IPS-18c (cell line): ENCODE measurements around the gene VAV2.
A peak's percentile ranks its signal among the peaks of the same experiment; 100 is the strongest.
"Not testable (repeated sequence)": the region's sequence is repeated elsewhere in the genome, so short reads cannot be mapped to it uniquely, and the experiment has no call there.

Experiments
- H3K4me3 ChIP-seq: 2 replicates; pipeline ENCODE4 v1.7.0; 2013; ENCODE audit warnings: low read depth, mild to moderate bottlenecking, low read length, moderate library complexity; ENCODE audit not compliant: insufficient read depth
- H3K9me3 ChIP-seq: one replicate; pipeline ENCODE4 v1.6.1; 2013; ENCODE audit warnings: mild to moderate bottlenecking, low read length, moderate library complexity; ENCODE audit not compliant: control insufficient read depth, insufficient read depth

VAV2 gene

DNA sequence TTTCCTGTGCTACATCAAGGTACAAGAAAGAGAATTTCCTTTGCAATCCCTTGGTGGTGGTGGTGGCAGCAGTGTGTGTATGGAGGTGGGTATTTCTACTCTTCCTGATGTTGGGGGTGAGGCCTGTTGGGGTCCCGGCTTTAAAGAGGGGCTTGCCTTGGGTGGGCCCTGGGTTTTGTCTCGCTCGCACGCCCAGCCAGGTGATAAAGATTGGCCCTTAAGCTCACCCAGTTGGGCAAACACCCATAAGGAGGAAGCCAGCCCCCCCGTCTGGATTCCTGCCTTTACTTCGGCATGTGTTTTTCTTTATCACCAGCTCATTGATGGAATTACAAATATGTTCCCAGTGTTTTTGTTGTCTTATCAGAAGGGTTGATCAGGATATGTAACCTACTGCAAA lies 237.9 kb downstream of the VAV2 start:
- Histone ChIP-seq H3K4me3 (no peak overlapping the region), H3K9me3 (peaks cover 3% of the 10 kb centered on the region)

DNA sequence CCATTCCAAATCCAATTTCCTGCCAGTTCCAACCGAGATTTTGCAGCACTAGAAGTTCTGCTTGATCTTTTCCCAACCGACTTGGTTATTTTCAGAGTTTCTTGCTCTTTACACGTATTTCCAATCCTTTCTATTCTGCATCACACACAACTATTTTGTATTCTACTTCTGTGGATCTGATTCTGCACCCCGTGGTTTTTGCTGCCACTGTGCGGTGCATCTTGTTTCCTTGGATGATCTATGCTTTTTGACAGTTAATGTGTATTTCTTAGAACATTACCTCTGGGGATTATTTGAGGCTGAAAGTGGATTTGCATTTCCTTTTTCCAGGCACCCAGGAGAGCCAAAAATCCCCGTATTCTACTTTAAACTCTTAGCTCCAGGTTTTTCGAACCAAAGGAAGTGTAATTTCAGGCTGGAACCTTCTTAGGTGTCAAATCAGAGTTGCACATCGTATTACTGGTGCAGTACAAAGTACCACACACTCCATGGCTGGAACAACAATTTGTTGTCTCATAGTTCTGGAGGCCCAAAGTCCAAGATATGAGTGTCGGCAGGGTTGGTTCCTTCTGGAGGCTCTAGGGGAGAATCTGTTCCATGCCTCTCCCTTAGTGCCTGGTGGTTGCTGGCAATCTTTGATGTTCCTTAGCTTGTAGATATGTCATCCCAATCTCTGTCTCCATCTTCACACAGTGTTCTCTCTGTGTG lies 239.2 kb downstream of the VAV2 start:
- Histone ChIP-seq H3K9me3 (peaks cover 3% of the 10 kb centered on the region), H3K4me3 (no peak overlapping the region; the same call in 1 of the 2 replicates)

DNA sequence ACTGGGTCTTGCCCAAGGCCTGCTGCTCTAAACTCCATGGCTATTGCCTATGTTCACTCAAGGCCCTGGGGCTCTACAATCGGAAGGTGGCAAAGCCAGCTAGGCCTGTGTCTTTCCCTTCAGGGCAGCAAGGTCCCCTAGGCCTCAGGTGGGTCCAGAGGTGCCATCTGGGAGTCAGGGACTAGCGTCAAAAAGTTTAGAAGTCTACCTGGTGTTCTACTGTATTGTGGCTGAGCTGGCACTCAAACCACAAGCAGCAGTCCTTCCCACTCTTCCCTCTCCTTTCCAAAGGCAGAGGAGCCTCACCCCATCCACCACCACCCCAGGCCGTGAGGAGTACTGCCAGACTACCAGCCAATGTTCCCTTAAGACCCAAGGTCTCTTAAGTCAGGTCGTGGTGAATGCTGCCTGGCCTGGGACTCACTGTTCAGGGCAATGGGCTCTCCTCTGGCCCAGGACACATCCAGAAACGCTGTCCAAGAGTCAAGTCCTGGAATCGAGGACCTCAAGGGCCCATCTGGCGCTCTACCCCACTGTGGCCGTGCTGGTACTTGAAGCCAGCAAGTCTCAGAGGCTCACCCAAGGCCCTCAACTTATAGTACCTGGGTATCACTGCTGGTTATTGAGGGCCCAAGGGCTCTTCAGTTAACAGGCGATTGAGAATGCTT lies 241.0 kb downstream of the VAV2 start:
- Histone ChIP-seq H3K9me3 (peaks cover 3% of the 10 kb centered on the region), H3K4me3 (no peak overlapping the region)

DNA sequence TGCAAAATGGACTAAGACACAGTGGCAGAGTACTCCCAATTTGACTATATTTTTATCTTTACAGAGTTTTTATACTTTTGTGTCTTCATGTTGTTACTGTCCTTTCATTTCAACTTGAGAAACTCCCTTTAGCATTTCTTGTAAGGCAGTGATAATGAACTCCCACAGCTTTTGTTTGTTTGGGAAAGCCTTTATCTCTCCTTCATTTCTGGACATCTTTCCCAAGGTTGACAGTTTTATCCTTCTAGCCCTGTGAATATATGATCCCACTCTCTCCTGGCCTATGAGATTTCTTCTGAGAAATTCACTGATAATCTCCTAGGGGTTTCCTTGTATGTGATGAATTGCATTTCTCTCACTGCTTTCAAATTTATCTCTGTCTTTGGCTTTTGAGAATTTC lies 244.8 kb downstream of the VAV2 start:
- H3K4me3 ChIP-seq: no peak overlapping the region
- no peaks in the 10 kb centered on the region for H3K9me3 ChIP-seq

DNA sequence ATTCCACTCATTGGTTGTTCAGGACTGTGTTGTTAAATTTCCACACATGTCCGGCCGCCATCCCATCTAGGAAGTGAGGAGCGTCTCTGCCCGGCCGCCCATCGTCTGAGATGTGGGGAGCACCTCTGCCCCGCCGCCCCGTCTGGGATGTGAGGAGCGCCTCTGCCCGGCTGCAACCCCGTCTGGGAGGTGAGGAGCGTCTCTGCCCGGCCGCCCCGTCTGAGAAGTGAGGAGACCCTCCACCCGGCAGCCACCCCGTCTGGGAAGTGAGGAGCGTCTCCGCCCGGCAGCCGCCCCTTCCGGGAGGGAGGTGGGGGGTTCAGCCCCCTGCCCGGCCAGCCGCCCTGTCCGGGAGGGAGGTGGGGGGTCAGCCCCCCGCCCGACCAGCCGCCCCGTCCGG lies 247.6 kb downstream of the VAV2 start:
- not testable (repeated sequence) for H3K4me3 ChIP-seq, H3K9me3 ChIP-seq

DNA sequence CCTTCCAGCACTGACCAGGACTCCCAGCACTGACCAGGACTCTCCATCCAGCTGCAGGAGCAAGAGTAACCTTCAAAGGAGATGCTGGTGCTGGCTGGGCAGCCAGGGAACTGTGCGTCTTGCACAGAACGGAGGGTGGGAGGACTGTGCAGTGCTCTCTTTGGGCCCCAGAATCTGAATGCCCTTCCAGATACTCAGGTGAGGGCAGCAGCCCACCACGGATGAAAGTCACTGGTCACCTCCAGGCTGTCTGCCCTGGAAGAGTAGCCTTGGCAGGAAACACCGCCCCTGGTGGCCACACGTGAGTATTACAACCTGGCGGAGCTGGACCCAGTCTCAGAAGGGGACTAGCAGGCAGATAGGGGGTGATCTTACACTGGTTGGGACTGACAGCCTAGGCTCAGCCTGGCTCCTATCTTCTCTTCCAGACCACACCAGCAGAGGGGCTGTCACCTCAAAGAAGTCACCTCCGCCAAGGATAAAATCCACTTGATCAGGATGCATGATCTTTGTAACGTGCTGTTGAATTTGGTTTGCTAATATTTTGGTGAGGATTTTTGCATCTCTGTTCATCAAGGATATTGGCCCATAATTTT lies 249.2 kb downstream of the VAV2 start:
- H3K4me3 ChIP-seq: no peak overlapping the region
- no peaks in the 10 kb centered on the region for H3K9me3 ChIP-seq

DNA sequence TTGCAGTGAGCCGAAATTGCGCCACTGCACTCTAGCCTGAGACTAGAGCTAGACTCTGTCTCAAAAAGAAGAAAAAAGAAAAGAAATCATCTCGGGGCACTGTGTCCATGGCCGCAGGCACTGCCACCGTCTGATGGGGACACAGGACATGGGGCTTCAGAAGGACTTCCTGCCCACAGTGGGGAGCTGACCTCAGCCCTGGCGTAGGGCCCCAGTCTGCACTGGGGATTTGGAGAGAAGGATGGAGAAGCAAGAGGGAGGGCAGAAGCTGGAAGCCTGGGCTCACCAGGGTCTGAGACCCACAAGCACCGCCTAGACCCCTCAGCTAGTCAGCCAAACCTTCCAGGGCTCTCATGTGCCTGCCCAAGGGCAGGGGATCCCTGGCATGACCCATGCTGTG lies 249.9 kb downstream of the VAV2 start:
- H3K9me3 ChIP-seq: peaks cover 2% of the 10 kb centered on the region
- no peak overlapping the region for H3K4me3 ChIP-seq

DNA sequence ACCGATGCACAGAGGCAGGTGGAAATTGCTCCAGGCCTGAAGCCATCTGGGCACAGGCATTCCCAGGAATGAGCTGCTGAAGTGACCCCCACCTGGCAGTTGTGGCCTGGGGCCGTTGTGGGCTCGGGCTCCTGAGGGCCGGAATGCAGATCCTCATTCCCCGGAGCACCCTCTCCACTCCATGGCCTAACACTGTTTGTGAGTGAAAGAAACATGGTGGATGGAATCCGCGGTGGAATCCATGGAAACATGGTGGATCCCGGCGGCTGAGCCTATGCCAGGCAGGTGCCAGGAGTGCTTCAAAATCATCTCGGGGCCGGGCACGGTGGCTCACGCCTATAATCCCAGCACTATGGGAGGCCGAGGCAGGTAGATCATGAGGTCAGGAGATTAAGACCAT lies 250.4 kb downstream of the VAV2 start:
- peaks cover 2% of the 10 kb centered on the region for H3K9me3 ChIP-seq

DNA sequence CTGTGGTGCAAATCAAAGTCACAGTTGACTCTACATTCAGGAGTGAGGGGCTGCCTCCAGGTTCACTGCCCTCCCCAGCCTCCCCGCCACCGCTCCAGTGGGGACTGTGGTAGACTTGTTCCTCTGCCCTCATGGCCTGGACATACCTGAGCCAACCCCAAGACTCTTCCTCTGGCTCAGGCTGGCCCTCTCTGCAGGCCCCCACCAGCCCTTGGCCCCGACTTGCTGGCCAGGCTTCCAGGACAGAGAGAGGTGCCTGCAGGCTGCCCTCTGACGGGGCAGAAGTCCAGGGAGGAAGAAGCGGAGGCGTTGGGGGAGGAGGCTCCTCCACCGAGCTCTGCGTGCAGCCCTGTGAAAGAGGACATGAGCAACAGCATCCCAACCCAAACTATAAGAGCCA lies 251.2 kb downstream of the VAV2 start:
- no peak overlapping the region for H3K4me3 ChIP-seq

More for the DNA sequence above, 250.4 kb downstream of the VAV2 start:
- no peak overlapping the region for H3K4me3 ChIP-seq

DNA sequence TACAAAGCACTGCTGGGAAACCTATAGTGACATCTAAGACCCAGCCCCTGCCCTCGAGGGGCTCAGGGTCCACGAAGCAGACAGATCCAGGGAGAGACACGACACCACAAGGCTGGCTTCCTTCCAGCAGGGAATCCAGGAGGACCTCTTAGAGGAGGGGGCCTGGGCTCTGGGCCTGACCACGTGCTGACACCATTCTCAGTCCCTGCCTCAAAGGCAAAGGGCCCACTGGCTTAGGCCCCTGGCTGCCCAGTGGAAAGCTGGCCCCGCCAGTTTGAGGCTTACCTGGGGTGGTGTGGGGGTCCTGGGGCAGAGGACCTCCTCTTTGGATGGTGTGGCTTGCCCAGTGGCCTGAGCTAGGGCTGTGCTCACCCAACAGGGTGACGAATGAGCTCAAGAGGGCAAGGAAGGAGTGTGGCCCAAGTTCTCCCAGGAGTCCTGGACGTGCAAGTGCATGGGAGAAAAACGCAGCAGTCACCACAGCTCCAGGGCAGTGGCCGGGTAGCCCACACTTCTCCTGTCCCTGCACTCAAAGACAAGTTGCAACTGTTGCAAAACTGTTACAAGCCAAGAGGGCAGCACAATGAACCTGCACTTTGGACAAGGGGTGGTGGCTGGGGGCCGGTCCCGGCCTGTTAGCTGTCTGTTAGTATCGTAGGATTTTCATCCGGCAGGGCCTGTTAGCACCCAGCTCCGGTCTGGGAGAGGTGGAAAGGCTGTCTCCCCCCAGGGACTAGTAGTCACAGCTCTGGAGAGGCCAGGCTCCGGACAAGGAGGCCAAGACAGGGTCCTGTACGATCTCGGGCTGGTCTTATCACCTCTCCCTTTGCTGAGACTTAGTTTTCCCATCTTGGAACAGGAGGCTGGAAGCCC lies 252.5 kb downstream of the VAV2 start:
- Histone ChIP-seq H3K9me3 (peaks cover 2% of the 10 kb centered on the region), H3K4me3 (no peak overlapping the region)

More for the DNA sequence above, 251.2 kb downstream of the VAV2 start:
- peaks cover 2% of the 10 kb centered on the region for H3K9me3 ChIP-seq

DNA sequence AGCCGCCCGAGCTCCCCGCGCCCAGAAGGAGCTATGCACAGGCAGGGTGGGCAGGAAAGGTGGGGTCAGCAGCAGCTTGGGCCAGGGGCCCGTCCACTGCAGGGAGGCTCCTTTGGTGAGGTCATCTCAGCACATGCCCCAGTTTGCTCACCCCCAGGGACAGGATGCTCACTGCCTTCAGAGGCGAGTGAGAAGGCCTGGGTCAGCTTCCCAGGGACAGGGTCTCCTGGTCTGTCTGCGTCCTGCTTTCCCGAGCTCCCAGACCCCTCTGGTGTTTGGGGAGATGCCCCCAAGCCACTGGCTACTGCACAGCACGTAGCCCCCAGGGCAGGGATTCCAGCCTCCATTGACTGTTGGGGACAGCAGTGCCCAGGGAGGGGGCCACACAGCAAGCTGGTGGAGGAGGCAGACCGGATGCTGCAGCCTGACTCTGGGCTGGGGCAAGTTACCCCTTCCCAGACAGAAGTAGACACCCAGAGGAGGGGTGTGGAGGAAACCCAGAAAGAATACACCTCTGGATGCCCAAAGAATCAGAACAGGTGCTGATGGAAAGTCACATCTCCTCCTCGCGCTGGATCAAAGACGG lies 253.4 kb downstream of the VAV2 start:
- Histone ChIP-seq H3K4me3 (no peak overlapping the region), H3K9me3 (peaks cover 2% of the 10 kb centered on the region)

DNA sequence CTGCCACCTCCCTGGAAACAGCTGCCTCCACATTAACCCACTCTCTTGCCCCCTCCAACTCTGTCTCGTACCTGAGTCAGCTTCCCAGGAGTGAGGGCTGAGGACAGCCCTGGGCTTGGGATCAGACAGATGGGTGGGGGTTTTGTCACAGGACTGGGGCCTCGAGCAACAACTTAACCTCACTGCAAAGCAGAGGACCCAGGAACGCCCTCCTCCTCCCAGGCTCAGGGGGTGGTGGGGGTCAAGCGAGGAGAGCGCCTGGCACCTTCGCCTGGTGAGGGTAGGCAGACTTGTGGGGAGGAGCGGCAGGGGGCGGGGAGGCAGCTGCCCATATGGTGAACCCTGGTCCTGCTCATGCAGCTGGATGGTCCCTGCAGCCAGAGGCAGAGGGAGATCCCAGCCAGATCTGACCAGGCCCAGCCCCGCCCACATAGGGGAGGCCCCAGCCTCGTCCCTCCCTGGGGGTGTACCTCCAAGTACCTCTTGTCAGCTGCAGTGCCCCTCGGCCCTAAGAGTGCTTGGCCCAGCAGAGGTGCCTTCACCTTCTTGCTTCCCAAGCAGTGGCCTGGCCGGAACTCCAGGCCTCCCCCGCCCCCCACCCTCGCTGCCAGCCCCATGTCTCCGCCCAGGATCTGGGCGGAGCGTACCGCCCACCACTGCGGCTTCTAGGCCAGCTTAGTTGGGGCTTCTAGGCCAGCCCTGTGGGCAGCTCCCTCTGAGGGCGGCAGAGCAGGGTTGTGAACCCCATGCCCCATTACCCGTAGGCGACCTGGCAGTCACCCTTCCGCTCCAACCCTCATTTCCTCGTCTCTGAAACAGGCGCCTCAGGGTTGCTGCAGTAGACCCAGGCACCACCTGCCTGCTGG lies 254.1 kb downstream of the VAV2 start, which contains the start of gene SARDH:
Gene SARDH (minus strand): TSS at position 579 of the 866 bp plus-strand sequence. CDS start 4,179 bp downstream, outside the sequence.
- Histone ChIP-seq H3K9me3 (peaks cover 2% of the 10 kb centered on the region), H3K4me3 (peak within 1 kb of the TSS; percentile 28; the same call in 1 of the 2 replicates)

DNA sequence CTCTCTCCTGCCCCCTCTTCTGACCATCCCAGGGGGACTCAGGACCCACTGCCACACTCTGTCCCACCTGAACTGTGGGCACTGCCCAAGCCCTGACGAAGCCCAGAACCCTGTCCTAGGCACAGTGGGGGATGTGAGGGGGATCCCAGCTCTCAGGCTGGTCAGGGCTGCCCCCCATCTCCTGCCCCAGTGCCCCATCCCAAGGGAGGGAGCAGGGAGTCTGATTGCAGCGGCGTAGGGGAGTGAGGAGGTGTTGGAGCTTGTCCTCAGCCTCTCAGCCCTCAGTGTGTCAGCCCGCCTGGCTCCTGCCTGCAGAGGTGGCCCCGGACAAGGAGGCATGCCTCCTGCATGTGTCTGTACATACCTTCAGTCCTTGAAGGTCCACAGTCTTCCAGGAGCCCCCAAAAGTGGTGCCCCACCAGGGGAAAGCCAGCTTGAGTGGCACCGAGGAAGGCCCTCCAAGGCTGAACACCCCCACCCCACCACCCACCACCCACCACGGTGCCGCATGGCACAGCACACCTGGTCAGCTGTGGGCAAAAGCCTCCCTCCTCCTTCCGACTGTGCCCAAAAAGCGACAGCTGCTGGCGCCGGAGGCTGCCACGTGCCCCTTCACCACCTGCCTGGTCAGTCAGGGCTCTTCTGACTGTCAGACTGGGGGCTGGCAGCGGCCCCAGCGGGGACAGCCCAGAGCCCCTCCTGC lies 254.9 kb downstream of the VAV2 start:
- H3K4me3 ChIP-seq: peak overlapping the region; percentile 28; the same call in 1 of the 2 replicates

DNA sequence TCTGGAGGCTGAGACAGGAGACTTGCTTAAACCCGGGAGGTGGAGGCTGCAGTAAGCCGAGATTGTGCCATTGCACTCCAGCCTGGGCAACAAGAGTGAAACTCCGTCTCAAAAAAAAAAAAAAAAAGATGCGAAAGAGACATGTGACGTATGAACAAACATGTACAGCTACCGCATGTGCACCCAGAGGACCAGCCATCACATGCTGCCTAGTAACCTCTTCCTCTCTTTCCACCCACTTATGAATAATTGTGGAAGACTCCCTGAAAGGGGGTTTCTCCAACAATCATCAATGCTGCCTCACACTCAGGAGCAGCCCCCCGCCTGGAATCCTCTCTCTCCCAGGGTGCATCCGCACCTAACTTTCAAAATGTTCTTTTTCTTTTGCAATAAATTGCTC lies 256.2 kb downstream of the VAV2 start:
- Histone ChIP-seq H3K4me3 (no peak overlapping the region), H3K9me3 (peaks cover 2% of the 10 kb centered on the region)

More for the DNA sequence above, 254.9 kb downstream of the VAV2 start:
- peaks cover 2% of the 10 kb centered on the region for H3K9me3 ChIP-seq

DNA sequence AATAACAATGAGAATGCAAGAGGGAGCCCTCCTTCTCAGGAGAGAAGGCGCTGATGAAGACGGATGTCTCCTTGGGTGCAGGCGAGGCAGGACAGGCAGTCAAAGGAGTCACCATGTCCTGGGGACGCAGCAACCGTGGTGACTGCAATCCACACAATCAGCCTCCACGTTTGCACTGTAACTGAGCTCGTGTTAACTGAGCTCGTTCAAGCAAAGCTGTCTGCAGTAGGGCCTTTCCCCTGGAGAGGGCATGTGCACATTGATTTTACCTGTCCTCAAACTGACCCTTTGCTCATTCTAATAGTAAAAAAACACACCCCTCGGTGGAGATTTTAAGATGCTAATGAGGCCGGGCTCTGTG lies 256.7 kb downstream of the VAV2 start:
- Histone ChIP-seq H3K9me3 (peaks cover 2% of the 10 kb centered on the region), H3K4me3 (no peak overlapping the region)
